Measurements from ENCODE around the gene CARMIL3.
"Not testable (repeated sequence)": the region's sequence is repeated elsewhere in the genome, so short reads cannot be mapped to it uniquely, and the experiment has no call there.

- not testable (repeated sequence) for TF ChIP-seq CTCF (conservative IDR thresholded peaks at IDR 0.05; ENCODE audit: low read length); EZH2phosphoT487 (IDR thresholded peaks at IDR 0.05; ENCODE audit: borderline replicate concordance)
These were observed 22.1 kb upstream of the CARMIL3 start for GRCh38 chr14:24029687-24030086.
